K562 (cell line): ENCODE measurements around the gene ARFIP2. TPM values are rescaled to one million over a fixed set of nuclear protein-coding genes. Genes with fewer than 3 reads are reported as not detected.

Experiments
- ATAC-seq: fragments of 200-7000 bp; cut with Tn5 transposase; 3 replicates; pipeline ENCODE4 v1.9.1; 2020; ENCODE audit warnings: moderate library complexity
- BruUV-seq: library from RNA; stranded (reverse); fragments of 400-500 nt; replicated peaks from 2 replicates; lab custom pipeline; 2021; lab: Mats Ljungman, UMichigan
- CTCF ChIA-PET: fragments of 300-600 bp; formaldehyde crosslinking; extraction: SDS; loops from one replicate; lab custom pipeline; 2021; ENCODE audit warnings: low intra/inter-chr PET ratio; lab: Yijun Ruan, JAX
- POLR2A ChIA-PET: fragments of 300-600, 350-650 bp; sonication (Branson Sonifier 250); formaldehyde crosslinking; extraction: SDS; loops from one replicate; lab custom pipeline; 2021; ENCODE audit warnings: antibody characterized with exemption, inconsistent platforms; lab: Yijun Ruan, JAX
- DNase-seq, 4 experiments: peaks; one replicate each; pipeline versions ENCODE4 v3.0.0 to v3.0.0-alpha.2; 2011 to 2018; ENCODE audit warnings: low spot score in 3 of 4, mixed read lengths in 3 of 4; ENCODE audit errors: extremely low read depth in 1 of 4
- FAIRE-seq: peaks from 2 replicates; lab custom pipeline; 2011; peaks lifted over from hg19 to GRCh38; lab: Jason Lieb, UNC
- H2AFZ ChIP-seq: 2 replicates; pipeline ENCODE4 v1.6.0; 2011; ENCODE audit warnings: low read depth, low read length, control low read depth, inconsistent platforms
- H3K27ac ChIP-seq: fragments of 200-600 bp; 3 replicates; pipeline ENCODE4 v1.8.0; 2011; ENCODE audit warnings: low read depth, mild to moderate bottlenecking, control low read depth, inconsistent platforms, low read length, moderate library complexity, mixed read lengths; ENCODE audit errors: extremely low read depth
- H3K27me3 ChIP-seq, 2 experiments: fragments of 300-600 bp in 1 of 2; 2 replicates in 1 of 2; 3 replicates in 1 of 2; pipeline versions ENCODE4 v1.6.0 to v1.8.0; 2011; ENCODE audit warnings: inconsistent platforms in 2 of 2, low read length in 2 of 2, mild to moderate bottlenecking in 1 of 2, mixed read lengths in 1 of 2, moderate library complexity in 1 of 2; ENCODE audit not compliant: control insufficient read depth in 2 of 2, insufficient read depth in 2 of 2
- H3K36me3 ChIP-seq: fragments of 300-600 bp; 3 replicates; pipeline ENCODE4 v1.8.0; 2011; ENCODE audit warnings: mild to moderate bottlenecking, low read length, inconsistent platforms; ENCODE audit not compliant: control insufficient read depth, insufficient read depth
- H3K4me1 ChIP-seq, 2 experiments: fragments of 200-600 bp in 1 of 2; replicated peaks in 1 of 2; 2 replicates in 1 of 2; 3 replicates in 1 of 2; pipeline versions ENCODE4 v1.5.1 to v1.8.0; 2011; ENCODE audit warnings: inconsistent platforms in 2 of 2, low read length in 2 of 2, mild to moderate bottlenecking in 1 of 2, mixed read lengths in 1 of 2, moderate library complexity in 1 of 2; ENCODE audit not compliant: control insufficient read depth in 2 of 2, insufficient read depth in 2 of 2
- H3K4me2 ChIP-seq: 2 replicates; pipeline ENCODE4 v1.6.1; 2011; ENCODE audit warnings: low read length, control low read depth, inconsistent platforms, mixed read lengths; ENCODE audit not compliant: insufficient read depth
- H3K4me3 ChIP-seq: fragments of 200-600 bp; sonication (generic), shearing (Covaris generic); 2 replicates; pipeline ENCODE4 v1.5.1; 2016; ENCODE audit warnings: control low read depth, inconsistent platforms
- H3K79me2 ChIP-seq: fragments of 200-600 bp; 3 replicates; pipeline ENCODE4 v1.8.0; 2011; ENCODE audit warnings: low read length, inconsistent platforms; ENCODE audit not compliant: control insufficient read depth, insufficient read depth
- H3K9ac ChIP-seq, 2 experiments: 2 replicates each; pipeline versions ENCODE4 v1.6.0 to v1.6.1; 2011; ENCODE audit warnings: low read depth in 2 of 2, low read length in 2 of 2, control low read depth in 1 of 2, inconsistent platforms in 1 of 2, mild to moderate bottlenecking in 1 of 2, mixed read lengths in 1 of 2; ENCODE audit not compliant: insufficient read depth in 1 of 2
- H3K9me1 ChIP-seq: one replicate; pipeline ENCODE4 v1.6.0; 2011; ENCODE audit warnings: inconsistent platforms, mild to moderate bottlenecking, low read length, moderate library complexity; ENCODE audit not compliant: control insufficient read depth, insufficient read depth
- H3K9me3 ChIP-seq: replicated peaks from 2 replicates; pipeline ENCODE4 v1.5.1; 2011; ENCODE audit warnings: low read depth, low read length, inconsistent platforms; ENCODE audit not compliant: control insufficient read depth, insufficient read depth
- H4K20me1 ChIP-seq: replicated peaks from 2 replicates; pipeline ENCODE4 v1.6.1; 2011; ENCODE audit warnings: low read length, inconsistent platforms, mixed read lengths; ENCODE audit not compliant: control insufficient read depth, insufficient read depth
- ADNP ChIP-seq: fragments of 200-800 bp; sonication (Bioruptor generic); IDR thresholded peaks from 2 replicates; pipeline ENCODE4 v1.6.1; 2016; ENCODE audit warnings: missing genetic modification characterization, missing compliant biosample characterization
- ARID1B ChIP-seq: fragments of 450-650 bp; IDR thresholded peaks from 2 replicates; pipeline ENCODE4 v1.6.1; 2016; ENCODE audit warnings: antibody characterized with exemption, mild to moderate bottlenecking, inconsistent platforms
- MTA3 ChIP-seq: fragments of 450-650 bp; formaldehyde crosslinking; IDR thresholded peaks from 2 replicates; pipeline ENCODE4 v1.6.1; 2017; ENCODE audit warnings: mild to moderate bottlenecking, borderline replicate concordance
- MXI1 ChIP-seq: IDR thresholded peaks from 2 replicates; pipeline ENCODE4 v1.6.1; 2011; ENCODE audit warnings: low read depth, mild to moderate bottlenecking, improper control_type of control experiment, low read length
- POLR3G ChIP-seq: IDR thresholded peaks from 2 replicates; pipeline ENCODE4 v1.6.1; 2011; ENCODE audit not compliant: insufficient read length, insufficient replicate concordance; ENCODE audit errors: extremely low read depth
- SMAD3 ChIP-seq: fragments of 450-650 bp; formaldehyde crosslinking; conservative IDR thresholded peaks from 2 replicates; pipeline ENCODE4 v1.4.0; 2020; ENCODE audit warnings: mild to moderate bottlenecking
- TARDBP ChIP-seq: fragments of 450-650 bp; IDR thresholded peaks from 2 replicates; pipeline ENCODE4 v1.6.1; 2016
- ZNF445 ChIP-seq: fragments of 250-450 bp; sonication (Bioruptor Pico); IDR thresholded peaks from 2 replicates; pipeline ENCODE4 v1.4.0; 2020; ENCODE audit warnings: low read depth, mild to moderate bottlenecking, moderate library complexity
- WGBS: fragments of 100-300 bp; shearing (Covaris generic); methylation state at CpG from one replicate; pipeline ENCODE4 v1.1.6; 2016; ENCODE audit warnings: low coverage, mixed read lengths; ENCODE audit not compliant: insufficient coverage; ENCODE audit errors: missing lambda C conversion rate; 5-methylcytosine and 5-hydroxymethylcytosine counted together
- in situ Hi-C: fragments of 300-500 bp; cut with MboI; formaldehyde crosslinking; loops from 4 replicates; pipeline ENCODE4 v1.15.0; 2018; ENCODE audit warnings: inconsistent platforms, mixed read lengths
- intact Hi-C: fragments of 100-400 bp; cut with micrococcal nuclease; formaldehyde crosslinking; loops from 2 replicates; pipeline ENCODE4 v1.14.2; 2022
- polyA plus RNA-seq, 8 experiments: library from polyadenylated mRNA; depleted of rRNA in 4 of 8; stranded (reverse) in 5 of 8; unstranded in 3 of 8; fragments of >200 nt; fragmentation: Nextera tagmentation in 2 of 8; fragmentation: Illumina TruSeq in 1 of 8; extraction: Ambion mirVana in 2 of 8; extraction: Trizol in 1 of 8; gene quantifications; 2 replicates each; pipeline versions ENCODE4 v1.2.1 to v1.2.3, GENCODE V29; 2011 to 2014; ENCODE audit warnings: inconsistent platforms in 1 of 8, missing spikeins in 1 of 8
- total RNA-seq, 7 experiments: library from RNA; depleted of rRNA in 6 of 7; stranded (reverse); fragments of >200 nt in 6 of 7; fragmentation: Illumina TruSeq in 2 of 7; extraction: Trizol in 2 of 7; gene quantifications; 2 replicates each; pipeline versions ENCODE4 v1.2.1 to v1.2.3, GENCODE V29; 2011 to 2021; ENCODE audit warnings: low replicate concordance in 1 of 7
- TF ChIP-seq, protein P1 (sequence below): fragments of 450-650 bp; IDR thresholded peaks from 2 replicates; pipeline ENCODE4 v1.6.1; 2014; ENCODE audit warnings: low read depth, mild to moderate bottlenecking, moderate library complexity, borderline replicate concordance
- TF ChIP-seq, protein P2 (sequence below): IDR thresholded peaks from 2 replicates; pipeline ENCODE4 v1.6.1; 2014; ENCODE audit warnings: antibody characterized with exemption

The ARFIP2 gene
- total and polyA plus RNA-seq, 9 of the 15 experiments (the other 6 are each of a cell fraction or from before 2014, with no cell fraction given) = 11.8 to 74.1 (median 41.0) TPM

DNA sequence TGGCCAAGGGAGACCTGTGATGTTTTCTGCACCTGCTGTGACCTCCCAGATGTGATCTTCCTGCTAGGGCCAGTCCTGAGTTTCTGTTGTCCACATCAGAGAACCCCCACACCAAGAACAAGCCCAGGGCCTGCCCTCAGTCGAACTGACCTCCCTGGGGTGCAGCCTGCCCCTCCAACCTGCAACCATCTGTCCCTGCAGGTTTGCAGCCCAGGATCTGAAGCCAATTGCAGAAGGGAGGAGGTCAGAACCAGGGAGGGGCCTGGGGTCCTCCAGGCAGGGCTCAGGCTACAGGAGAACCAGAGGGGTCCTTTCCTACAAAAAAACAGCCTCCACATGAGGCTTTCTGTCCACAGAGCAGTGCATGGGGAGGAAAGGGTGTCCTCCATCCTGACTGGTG, 8.2 kb downstream of the ARFIP2 start:
- intact Hi-C loops (no loop called here), in situ Hi-C loops (no loop called here)
- POLR2A ChIA-PET = interaction anchor here (0.6 to 1.3 kb wide), 5 partner anchors 9 to 219 kb away, joined by 3 to 6 read pairs (median 4); partner anchors contain the start of genes ARFIP2 and TIMM10B
- Histone ChIP-seq H3K9me1 (no peaks in the 10 kb centered on the region), H4K20me1 (no peaks in the 10 kb centered on the region), H3K27me3 (no peaks in the 10 kb centered on the region), H3K79me2 (0 out of 3 replicates have a peak, but pooled peaks cover 3% of the 10 kb centered on the region), H2AFZ (no peak overlapping the region), H3K4me1 (peaks cover 21 to 22% of the 10 kb centered on the region in 2 experiments; a peak in 4 of 5 replicates), H3K36me3 (peaks cover 19% of the 10 kb centered on the region; the same call in 2 of the 3 replicates)
- FAIRE-seq (no peak), ATAC-seq (no peak)
- no TSS peak for BruUV-seq
- CTCF ChIA-PET = no interaction called here
- 36% methylated on average over 1 of the region's 1 CpG for WGBS
- TF ChIP-seq ADNP (tag) (no peak), MTA3 (no peak), SMAD3 (CRISPR knock-in tag) (no peak), ARID1B (no peak), ZNF445 (CRISPR knock-in tag) (no peak), TARDBP (no peak), POLR3G (no peak), MXI1 (no peak)
- TF ChIP-seq, protein P1, sequence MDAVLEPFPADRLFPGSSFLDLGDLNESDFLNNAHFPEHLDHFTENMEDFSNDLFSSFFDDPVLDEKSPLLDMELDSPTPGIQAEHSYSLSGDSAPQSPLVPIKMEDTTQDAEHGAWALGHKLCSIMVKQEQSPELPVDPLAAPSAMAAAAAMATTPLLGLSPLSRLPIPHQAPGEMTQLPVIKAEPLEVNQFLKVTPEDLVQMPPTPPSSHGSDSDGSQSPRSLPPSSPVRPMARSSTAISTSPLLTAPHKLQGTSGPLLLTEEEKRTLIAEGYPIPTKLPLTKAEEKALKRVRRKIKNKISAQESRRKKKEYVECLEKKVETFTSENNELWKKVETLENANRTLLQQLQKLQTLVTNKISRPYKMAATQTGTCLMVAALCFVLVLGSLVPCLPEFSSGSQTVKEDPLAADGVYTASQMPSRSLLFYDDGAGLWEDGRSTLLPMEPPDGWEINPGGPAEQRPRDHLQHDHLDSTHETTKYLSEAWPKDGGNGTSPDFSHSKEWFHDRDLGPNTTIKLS = no peak
- TF ChIP-seq, protein P2, sequence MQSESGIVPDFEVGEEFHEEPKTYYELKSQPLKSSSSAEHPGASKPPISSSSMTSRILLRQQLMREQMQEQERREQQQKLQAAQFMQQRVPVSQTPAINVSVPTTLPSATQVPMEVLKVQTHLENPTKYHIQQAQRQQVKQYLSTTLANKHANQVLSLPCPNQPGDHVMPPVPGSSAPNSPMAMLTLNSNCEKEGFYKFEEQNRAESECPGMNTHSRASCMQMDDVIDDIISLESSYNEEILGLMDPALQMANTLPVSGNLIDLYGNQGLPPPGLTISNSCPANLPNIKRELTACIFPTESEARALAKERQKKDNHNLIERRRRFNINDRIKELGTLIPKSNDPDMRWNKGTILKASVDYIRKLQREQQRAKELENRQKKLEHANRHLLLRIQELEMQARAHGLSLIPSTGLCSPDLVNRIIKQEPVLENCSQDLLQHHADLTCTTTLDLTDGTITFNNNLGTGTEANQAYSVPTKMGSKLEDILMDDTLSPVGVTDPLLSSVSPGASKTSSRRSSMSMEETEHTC = no peak
- TF ChIP-seq, all 486 proteins: peak for 0
- DNase-seq = no peak
- H3K4me3 ChIP-seq = no peak overlapping the region
- H3K9me3 ChIP-seq = no peaks in the 10 kb centered on the region
- H3K9ac ChIP-seq = peak overlapping the region in 1 of 2 experiments; percentile 62; a peak in 2 of 4 replicates
- H3K27ac ChIP-seq = no peak overlapping the region
- peak overlapping the region; percentile 81; the same call in 1 of the 2 replicates for H3K4me2 ChIP-seq
